ENCODE results near the gene FEM1C. TPM values are rescaled to one million over a fixed set of nuclear protein-coding genes. Genes with fewer than 3 reads are reported as not detected.

The FEM1C gene
- total RNA-seq, 2 experiments from 2014 or later: 5.6 to 9.0 TPM

DNA sequence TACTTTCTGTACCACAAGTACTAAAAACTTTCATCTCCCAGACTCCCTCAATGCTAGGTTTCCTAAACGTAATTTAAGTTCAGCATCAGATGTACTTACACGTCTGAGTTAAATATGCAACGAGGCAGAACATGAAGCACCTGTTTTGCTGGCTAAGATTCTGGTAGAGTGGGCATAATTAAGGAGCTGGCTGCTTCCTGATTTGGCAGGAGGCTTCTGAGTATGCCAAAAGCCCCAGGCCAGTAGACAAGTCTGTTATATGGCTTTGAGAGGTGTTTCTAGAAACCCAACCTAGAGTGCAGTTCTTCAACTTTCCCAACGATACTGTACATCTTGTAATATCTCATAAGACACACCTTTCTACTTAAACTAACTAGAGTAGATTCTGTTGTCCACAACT, 44.1 kb upstream of the FEM1C start:
- Histone ChIP-seq H3K79me2 (ENCODE audit: insufficient read depth, low read depth, low read length) (no peaks in the 10 kb centered on the region), H2AFZ (ENCODE audit: low read length) (no peak overlapping the region), H3K4me1 (ENCODE audit: insufficient read depth, low read length, poor library complexity, severe bottlenecking) (no peaks in the 10 kb centered on the region)

GRCh38 chr5:115586525-115587146, 42.1 kb upstream of the FEM1C start:
- TF ChIP-seq CTCF (conservative IDR thresholded peaks at IDR 0.05; ENCODE audit: low read length) (peak; percentile 85), EZH2phosphoT487 (IDR thresholded peaks at IDR 0.05; ENCODE audit: borderline replicate concordance, low read depth, low read length) (no peak)
- ChIA-PET CTCF (ENCODE audit: unreplicated experiment) (interaction anchor here (1.1 kb wide), 1 partner anchor 9 kb away, joined by 3 read pairs; no protein-coding TSS in a partner anchor), POLR2A (no interaction called here)
- no peak overlapping the region for H2AFZ ChIP-seq (ENCODE audit: low read length)
- H3K4me3 ChIP-seq (ENCODE audit: low read depth, low read length, poor library complexity, severe bottlenecking): no peak overlapping the region
- H3K9me3 ChIP-seq (ENCODE audit: low read length): no peaks in the 10 kb centered on the region
- H3K79me2 ChIP-seq (ENCODE audit: insufficient read depth, low read depth, low read length): no peaks in the 10 kb centered on the region
- no peaks in the 10 kb centered on the region for H3K9me2 ChIP-seq (ENCODE audit: insufficient read depth, low read length)
- H3K4me1 ChIP-seq (ENCODE audit: insufficient read depth, low read length, poor library complexity, severe bottlenecking): no peaks in the 10 kb centered on the region
- no peak overlapping the region for H3K27ac ChIP-seq (ENCODE audit: low read depth, low read length, poor library complexity, severe bottlenecking)
- intact Hi-C loops (cut with micrococcal nuclease; ENCODE audit: unreplicated experiment): loop anchor here (1.0 to 10.0 kb wide), 3 partner anchors 39 to 276 kb away; no protein-coding TSS in a partner anchor
- DNase-seq (ENCODE audit: low spot score): peak; percentile 44
- H4K20me1 ChIP-seq (ENCODE audit: insufficient read depth, low read length): no peaks in the 10 kb centered on the region
- BruUV-seq (replicated peaks): no TSS peak
- no peaks in the 10 kb centered on the region for H3K36me3 ChIP-seq (ENCODE audit: insufficient read depth, low read length)
- no peak overlapping the region for H3K4me2 ChIP-seq (ENCODE audit: low read length)

More for the DNA sequence above, 44.1 kb upstream of the FEM1C start:
- no peaks in the 10 kb centered on the region for H3K9me3 ChIP-seq (ENCODE audit: low read length)
- no peak overlapping the region for H3K4me3 ChIP-seq (ENCODE audit: low read depth, low read length, poor library complexity, severe bottlenecking)
- no TSS peak for BruUV-seq (replicated peaks)
- H3K36me3 ChIP-seq (ENCODE audit: insufficient read depth, low read length): no peaks in the 10 kb centered on the region
- POLR2A ChIA-PET: no interaction called here
- H3K4me2 ChIP-seq (ENCODE audit: low read length): no peak overlapping the region
- TF ChIP-seq EZH2phosphoT487 (IDR thresholded peaks at IDR 0.05; ENCODE audit: borderline replicate concordance, low read depth, low read length) (no peak), CTCF (conservative IDR thresholded peaks at IDR 0.05; ENCODE audit: low read length) (no peak)
- intact Hi-C loops (cut with micrococcal nuclease; ENCODE audit: unreplicated experiment): loop anchor here (5.0 to 10.0 kb wide), 2 partner anchors 41 to 204 kb away; no protein-coding TSS in a partner anchor
- CTCF ChIA-PET (ENCODE audit: unreplicated experiment): no interaction called here
- H4K20me1 ChIP-seq (ENCODE audit: insufficient read depth, low read length): no peaks in the 10 kb centered on the region
- H3K9me2 ChIP-seq (ENCODE audit: insufficient read depth, low read length): no peaks in the 10 kb centered on the region
- no peak overlapping the region for H3K27ac ChIP-seq (ENCODE audit: low read depth, low read length, poor library complexity, severe bottlenecking)
- peak; percentile 8 for DNase-seq (ENCODE audit: low spot score)

DNA sequence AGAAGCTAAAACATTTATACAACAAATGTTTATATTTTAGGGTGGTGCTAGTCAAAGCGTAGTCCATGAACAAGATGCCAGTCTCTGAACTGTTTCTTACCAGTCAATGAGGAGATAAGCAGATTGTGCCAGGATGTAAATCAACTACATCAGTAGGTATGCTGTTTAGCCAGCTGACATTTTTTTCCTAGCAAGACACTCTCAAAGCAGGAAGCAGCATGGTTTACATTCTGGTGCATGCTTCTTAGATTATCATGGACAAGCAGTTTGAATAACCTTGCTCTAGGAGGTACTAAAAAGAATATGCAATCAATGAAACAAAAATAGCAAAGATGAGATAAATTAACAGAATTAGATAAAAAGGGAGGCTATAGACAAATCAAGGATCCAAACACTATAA, 40.7 kb upstream of the FEM1C start:
- no peaks in the 10 kb centered on the region for H3K9me3 ChIP-seq (ENCODE audit: low read length)

More for the DNA sequence above, 40.7 kb upstream of the FEM1C start:
- ChIA-PET POLR2A (interaction anchor here (0.8 kb wide), 1 partner anchor 12 kb away, joined by 3 read pairs; no protein-coding TSS in a partner anchor), CTCF (ENCODE audit: unreplicated experiment) (no interaction called here)
- TF ChIP-seq CTCF (conservative IDR thresholded peaks at IDR 0.05; ENCODE audit: low read length): no peak
- TF ChIP-seq EZH2phosphoT487 (IDR thresholded peaks at IDR 0.05; ENCODE audit: borderline replicate concordance, low read depth, low read length): no peak
- no peak overlapping the region for H3K27ac ChIP-seq (ENCODE audit: low read depth, low read length, poor library complexity, severe bottlenecking)
- no peaks in the 10 kb centered on the region for H3K79me2 ChIP-seq (ENCODE audit: insufficient read depth, low read depth, low read length)
- H3K36me3 ChIP-seq (ENCODE audit: insufficient read depth, low read length): no peaks in the 10 kb centered on the region
- intact Hi-C loops (cut with micrococcal nuclease; ENCODE audit: unreplicated experiment): loop anchor here (5.0 to 10.0 kb wide), 2 partner anchors 38 to 200 kb away; no protein-coding TSS in a partner anchor
- no TSS peak for BruUV-seq (replicated peaks)
- no peak overlapping the region for H2AFZ ChIP-seq (ENCODE audit: low read length)
- no peak for DNase-seq (ENCODE audit: low spot score)
- H3K4me3 ChIP-seq (ENCODE audit: low read depth, low read length, poor library complexity, severe bottlenecking): no peak overlapping the region
- no peaks in the 10 kb centered on the region for H3K9me2 ChIP-seq (ENCODE audit: insufficient read depth, low read length)
- H3K4me2 ChIP-seq (ENCODE audit: low read length): no peak overlapping the region
- H3K4me1 ChIP-seq (ENCODE audit: insufficient read depth, low read length, poor library complexity, severe bottlenecking): no peaks in the 10 kb centered on the region
- H4K20me1 ChIP-seq (ENCODE audit: insufficient read depth, low read length): no peaks in the 10 kb centered on the region
